Amniotic stem cell (primary cell): Measurements from ENCODE around the gene APOC1.
"Not testable (repeated sequence)": the region's sequence is repeated elsewhere in the genome, so short reads cannot be mapped to it uniquely, and the experiment has no call there.

Source experiments
- DNase-seq: peaks from one replicate; lab custom pipeline; 2025; lab: John Stamatoyannopoulos, UW

APOC1 gene

DNA sequence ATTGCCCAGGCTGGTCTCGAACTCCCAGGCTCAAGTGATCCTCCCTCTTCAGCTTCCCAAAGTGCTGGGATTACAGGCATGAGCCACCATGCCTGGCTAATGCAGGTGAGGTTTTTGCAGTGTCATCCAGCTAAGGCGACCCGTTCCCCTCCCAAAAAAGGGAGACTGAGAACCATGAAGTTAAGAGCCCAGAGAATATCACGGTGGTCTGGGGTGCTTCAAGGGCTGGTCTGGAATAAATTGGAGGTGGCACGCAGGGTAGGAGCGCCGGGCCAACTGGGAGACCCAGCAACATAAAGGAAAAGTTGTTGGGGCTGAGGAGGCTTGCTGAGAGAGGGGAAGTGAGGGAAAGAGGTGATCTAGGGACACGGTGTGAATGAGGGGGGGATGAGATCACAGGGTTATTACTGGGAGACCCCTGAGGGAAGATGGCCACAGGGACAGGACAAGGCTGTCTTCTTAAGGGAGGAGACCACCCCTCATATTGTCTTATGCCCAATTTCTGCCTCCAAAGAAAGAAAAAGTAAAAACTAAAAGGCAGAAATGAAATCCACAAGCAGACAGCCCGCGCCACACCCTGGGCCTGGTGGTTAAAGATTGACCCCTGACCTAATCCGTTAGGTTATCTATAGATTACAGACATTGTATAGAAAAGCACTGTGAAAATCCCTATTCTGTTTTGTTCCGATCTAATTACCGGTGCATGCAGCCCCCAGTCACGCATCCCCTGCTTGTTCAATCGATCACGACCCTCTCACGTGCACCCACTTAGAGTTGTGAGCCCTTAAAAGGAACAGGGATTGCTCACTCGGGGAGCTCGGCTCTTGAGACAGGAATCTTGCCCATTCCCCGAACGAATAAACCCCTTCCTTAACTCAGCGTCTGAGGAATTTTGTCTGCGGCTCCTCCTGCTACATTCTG is 636 bp upstream of the APOC1 start:
- not testable (repeated sequence) for DNase-seq

DNA sequence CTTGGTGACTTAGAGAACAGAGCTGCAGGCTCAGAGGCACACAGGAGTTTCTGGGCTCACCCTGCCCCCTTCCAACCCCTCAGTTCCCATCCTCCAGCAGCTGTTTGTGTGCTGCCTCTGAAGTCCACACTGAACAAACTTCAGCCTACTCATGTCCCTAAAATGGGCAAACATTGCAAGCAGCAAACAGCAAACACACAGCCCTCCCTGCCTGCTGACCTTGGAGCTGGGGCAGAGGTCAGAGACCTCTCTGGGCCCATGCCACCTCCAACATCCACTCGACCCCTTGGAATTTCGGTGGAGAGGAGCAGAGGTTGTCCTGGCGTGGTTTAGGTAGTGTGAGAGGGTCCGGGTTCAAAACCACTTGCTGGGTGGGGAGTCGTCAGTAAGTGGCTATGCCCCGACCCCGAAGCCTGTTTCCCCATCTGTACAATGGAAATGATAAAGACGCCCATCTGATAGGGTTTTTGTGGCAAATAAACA is 9.9 kb downstream of the APOC1 start:
- DNase-seq, result no peak

DNA sequence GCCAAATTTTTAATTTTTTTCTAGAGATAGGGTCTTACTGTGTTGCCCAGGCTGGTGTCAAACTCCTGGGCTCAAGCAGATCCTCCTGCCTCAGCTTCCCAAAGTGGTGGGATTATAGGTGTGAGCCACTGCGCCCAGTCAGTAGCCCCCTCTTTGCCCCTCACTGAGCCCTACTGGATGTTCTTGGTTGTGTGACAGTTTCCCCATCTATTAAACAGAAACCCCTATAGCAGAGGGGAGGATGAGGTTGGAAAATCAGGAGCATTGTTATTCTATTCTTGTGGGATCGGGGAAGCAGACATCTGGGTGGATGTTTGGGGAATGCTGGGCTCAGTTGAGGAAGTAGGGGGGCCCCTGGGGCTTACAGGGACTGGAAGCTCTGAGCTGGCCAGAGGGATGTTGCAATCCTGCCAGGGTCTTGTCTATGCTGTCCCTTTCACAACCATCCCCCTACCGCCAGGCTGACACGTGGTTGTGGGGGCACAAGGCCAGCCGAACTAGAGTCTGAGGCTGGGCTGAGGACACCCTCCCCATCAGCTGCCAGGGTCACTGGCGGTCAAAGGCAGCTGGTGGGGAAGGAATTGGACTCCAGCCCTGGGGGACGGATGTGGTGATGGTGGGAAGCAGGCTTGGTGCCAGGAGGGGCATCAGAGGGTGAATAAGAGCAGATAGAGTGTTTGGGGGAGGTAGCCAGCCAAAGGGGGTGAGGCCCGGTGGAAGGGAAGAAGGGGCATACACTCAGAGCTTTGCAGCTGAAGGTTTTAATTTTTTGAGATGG is 10.9 kb downstream of the APOC1 start:
- no peak for DNase-seq

DNA sequence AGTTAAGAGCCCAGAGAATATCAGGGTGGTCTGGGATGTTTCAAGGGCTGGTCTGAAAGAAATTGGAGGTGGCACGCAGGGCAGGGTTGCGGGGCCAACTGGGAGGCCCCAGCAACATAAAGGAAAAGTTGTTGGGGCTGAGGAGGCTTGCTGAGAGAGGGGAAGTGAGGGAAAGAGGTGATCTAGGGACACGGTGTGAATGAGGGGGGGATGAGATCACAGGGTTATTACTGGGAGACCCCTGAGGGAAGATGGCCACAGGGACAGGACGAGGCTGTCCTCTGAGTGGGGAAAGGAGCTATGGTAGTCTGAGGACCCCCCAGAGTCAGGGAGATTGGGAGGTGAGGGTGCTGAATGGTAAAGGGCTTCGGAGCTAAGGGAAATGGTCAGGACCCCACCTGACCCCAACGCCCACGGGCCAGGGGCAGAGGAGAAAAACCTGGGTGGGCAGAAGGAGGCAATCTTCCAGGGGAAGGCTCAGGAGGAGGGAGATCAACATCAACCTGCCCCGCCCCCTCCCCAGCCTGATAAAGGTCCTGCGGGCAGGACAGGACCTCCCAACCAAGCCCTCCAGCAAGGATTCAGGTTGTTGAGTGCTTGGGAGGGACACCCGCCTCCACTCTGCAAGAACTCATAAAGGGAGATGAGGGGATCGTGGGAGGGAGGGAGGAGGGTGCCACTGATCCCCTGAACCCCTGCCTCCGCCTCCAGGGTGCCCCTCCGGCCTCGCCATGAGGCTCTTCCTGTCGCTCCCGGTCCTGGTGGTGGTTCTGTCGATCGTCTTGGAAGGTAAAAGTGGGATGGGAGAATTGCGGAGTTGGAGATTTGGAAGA is 12.1 kb downstream of the APOC1 start:
- DNase-seq, result not testable (repeated sequence)

DNA sequence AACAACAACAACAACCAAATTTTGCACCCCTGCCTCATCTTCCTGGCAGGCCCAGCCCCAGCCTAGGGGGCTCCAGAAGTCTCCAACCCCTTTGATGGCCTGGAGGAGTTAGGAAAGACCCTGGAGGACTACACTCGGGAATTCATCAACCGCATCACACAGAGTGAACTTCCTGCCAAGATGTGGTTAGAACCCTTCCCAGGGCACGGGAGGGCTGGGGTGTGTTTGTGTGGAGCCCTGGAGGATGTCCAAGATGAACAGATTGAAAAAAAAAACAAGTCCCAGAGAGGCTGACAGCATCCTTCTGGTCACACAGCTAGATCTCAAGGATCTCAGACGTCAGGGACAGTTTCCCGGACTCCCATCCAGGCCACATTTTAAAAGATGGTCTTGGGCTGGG is 13.3 kb downstream of the APOC1 start:
- DNase-seq, result no peak

DNA sequence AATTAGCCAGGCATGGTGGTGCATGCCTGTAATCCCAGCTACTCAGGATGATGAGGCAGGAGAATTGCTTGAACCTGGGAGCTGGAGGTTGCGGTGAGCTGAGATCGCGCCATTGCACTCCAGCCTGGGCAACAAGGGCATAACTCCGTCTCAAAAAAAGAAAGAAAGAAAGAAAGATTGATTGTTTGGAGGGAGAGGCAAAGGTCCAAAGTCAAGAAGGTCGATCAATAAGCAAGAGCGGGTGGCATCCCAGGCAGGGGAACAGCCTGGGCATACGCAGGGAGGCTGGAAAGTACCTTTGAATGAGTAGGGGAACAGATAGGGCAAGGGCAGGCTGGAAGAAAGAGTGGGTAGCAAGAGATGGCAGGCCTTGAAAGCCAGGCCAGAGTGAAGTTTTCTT is 15.7 kb downstream of the APOC1 start:
- no peak for DNase-seq

DNA sequence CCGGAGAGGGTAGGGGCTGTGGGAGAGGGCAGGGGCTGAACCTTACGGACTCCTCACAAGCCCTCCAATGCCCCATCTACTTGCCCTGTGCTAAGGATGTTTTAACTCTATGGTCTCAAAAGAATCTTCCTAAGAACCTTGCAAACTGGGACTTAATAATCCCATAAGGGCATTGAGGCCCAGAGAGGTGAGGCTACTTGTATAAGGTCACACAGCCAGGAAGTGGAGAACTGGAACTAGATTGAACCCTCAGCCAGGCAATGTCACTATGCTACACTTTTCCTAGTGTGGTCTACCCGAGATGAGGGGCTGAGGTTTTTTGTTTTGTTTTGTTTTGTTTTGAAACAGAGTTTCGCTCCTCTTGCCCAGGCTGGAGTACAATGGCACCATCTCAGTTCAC is 17.1 kb downstream of the APOC1 start:
- no peak for DNase-seq

DNA sequence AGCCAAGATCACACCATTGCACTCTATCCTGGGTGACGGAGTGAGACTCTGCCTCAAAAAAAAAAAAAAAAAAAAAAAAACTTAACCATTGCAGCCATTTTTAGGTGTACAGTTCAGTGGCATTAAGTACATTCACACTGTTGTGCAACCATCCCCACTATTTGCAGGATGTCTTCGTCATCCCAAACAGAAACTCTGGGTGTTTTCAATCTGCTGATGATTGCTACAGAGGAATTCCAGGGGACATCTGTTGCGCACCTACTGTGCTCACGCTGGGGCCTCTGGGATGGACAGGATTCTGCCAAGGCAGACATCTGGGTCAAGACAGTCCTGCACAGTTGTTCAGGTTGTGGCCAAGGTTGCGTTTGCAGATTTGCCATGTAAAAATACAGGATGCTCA is 25.3 kb downstream of the APOC1 start:
- DNase-seq, result no peak

DNA sequence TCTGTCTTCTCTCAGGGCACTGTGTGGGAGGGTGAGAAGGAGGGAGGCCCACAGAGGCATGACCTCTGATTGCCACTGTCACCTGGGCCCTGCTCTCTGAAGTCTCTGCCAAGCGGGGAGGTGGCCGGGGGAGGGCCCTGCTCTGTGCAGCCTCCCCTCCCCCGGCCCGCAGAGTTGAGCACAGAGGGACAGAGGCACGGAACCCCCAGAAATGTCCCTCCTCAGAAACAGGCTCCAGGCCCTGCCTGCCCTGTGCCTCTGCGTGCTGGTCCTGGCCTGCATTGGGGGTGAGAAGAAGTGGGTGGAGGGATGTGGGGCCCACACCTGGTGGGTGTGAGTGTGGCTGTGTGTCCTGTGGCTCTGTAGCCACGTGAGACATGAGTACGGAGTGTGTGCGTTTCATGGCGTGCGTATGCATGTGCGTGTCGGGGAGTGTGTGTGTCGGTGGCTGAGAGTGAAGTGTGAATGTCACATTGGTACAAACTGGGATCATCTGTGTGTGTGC is 27.7 kb downstream of the APOC1 start, which contains the start of gene APOC4:
TSS of gene APOC4 (plus strand) at position 171 of the 505 bp plus-strand sequence. CDS start at position 212, 41 bp downstream.
- no peak for DNase-seq

GRCh38 chr19:44943801-44944249 is 29.4 kb downstream of the APOC1 start:
- no peak for DNase-seq

DNA sequence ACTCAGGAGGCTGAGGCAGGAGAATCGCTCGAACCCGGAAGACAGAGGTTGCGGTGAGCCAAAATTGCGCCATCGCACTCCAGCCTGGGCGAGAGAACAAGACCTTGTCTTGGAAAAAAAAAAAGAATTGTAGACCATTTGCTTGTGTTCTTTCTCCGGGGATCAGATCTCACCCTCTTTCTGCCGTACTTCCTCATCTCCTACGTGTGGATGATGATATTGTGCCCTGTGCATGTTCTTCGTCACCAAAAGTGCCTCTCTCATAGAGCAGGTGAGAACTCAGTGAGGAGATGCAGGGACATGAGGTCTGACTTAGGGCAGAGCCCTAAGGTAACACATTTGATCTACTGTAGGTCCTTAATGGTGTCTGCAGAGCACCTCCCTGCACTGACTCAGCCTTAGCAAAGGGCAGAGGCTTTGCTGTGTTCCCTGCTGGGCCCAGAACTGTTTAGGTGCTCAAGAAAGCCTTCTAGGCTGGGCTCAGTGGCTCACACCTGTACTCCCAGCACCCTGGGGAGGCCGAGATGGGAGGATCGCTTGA is 32.7 kb downstream of the APOC1 start:
- DNase-seq, result no peak

GRCh38 chr19:44948237-44948636 is 33.8 kb downstream of the APOC1 start:
- DNase-seq, result no peak

- no peak for DNase-seq
Observed at GRCh38 chr19:44948763-44949374, 34.5 kb downstream of the APOC1 start.

GRCh38 chr19:44949550-44949949 is 35.1 kb downstream of the APOC1 start:
- no peak for DNase-seq

DNA sequence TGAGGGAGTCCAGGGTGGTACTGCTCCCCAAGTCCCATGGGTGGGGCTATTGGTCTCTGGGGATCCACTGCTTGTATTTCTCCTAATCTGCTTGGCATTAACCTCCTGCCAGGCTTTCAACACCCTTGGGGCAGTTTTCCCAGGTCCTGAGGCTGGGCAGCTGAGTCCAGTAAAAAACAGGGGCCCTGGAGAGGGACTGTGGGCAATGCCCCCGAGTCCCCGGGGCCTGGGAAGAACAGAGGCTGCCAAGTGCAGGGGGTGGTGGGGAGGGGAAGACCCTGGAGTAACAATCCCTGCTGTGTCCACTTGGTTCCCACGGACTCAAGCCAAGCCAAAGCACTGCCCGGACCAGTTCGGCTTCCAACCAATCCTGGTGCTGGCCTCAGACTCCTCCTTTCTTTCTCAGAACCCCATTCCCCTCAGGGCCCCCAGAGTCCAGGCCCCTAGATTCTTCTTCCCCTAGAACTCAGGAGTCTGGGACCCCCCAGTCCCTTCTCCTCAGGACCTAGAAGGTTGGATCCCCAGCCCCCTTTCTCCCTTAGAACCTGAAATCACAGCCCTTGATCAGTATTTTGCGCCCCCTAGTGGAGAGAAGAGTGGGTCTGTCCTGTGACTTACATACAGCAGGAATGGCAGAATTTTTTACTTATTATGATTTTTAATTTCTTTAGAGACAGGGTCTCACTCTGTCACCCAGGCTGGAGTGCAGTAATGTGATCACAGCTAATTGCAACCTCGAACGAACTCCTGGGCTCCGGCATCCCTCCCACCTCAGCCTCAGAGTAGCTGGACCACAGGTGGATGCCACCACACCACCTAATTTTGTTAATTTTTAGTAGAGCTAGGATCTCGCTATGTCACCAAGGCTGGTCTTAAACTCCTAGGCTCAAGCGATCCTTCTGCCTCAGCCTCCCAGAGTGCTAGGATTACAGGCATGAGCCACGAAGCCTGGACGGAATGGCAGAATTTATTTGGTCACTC is 37.1 kb downstream of the APOC1 start:
- DNase-seq, result peak; percentile 86

DNA sequence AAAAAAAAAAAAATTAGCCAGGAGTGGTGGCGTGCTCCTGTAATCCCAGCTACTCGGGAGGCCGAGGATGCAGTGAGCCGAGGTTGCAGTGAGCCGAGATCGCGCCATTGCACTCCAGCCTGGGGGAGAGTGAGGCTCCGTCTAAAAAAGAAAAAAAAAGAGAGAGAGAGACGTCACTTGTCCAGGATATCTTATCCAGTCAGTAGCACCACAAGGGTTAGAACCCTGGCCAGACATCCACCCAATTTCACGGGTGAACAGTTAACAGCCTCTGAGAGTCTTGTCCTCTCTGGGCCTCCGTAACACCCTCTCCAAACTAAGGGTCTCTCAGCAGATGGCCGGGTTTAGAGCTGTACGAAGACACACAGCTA is 39.9 kb downstream of the APOC1 start:
- no peak for DNase-seq

GRCh38 chr19:44954649-44955504 is 40.5 kb downstream of the APOC1 start, which contains the start of gene CLPTM1:
Gene CLPTM1 (plus strand): TSS chr19:44955380. CDS start chr19:44955396, 16 bp downstream.
- DNase-seq, result peak; percentile 91
